OCI-LY1 (cell line): Measurements from ENCODE around the gene ZDHHC9.
"Not testable (repeated sequence)": the region's sequence is repeated elsewhere in the genome, so short reads cannot be mapped to it uniquely, and the experiment has no call there.

Source experiments
- H2AFZ ChIP-seq: fragments of 200-600 bp; sonication (generic), shearing (Covaris generic); 2 replicates; pipeline ENCODE4 v1.6.0; 2014; ENCODE audit warnings: antibody characterized with exemption, mild to moderate bottlenecking, low read length
- H3F3A ChIP-seq: fragments of 200-600 bp; sonication (generic), shearing (Covaris generic); 2 replicates; pipeline ENCODE4 v1.6.0; 2014; ENCODE audit warnings: mild to moderate bottlenecking, antibody characterized with exemption, low read length, moderate library complexity; ENCODE audit not compliant: insufficient read depth
- H3K27ac ChIP-seq: fragments of 200-600 bp; sonication (generic); 2 replicates; pipeline ENCODE4 v1.5.1; 2014; ENCODE audit warnings: low read length, mixed run types, mild to moderate bottlenecking, low read depth; ENCODE audit not compliant: poor library complexity, severe bottlenecking
- H3K27me3 ChIP-seq: fragments of 200-600 bp; sonication (generic); 2 replicates; pipeline ENCODE4 v1.6.0; 2014; ENCODE audit warnings: antibody characterized with exemption, mild to moderate bottlenecking, low read length, moderate library complexity; ENCODE audit not compliant: insufficient read depth
- H3K36me3 ChIP-seq: fragments of 200-600 bp; sonication (generic); 2 replicates; pipeline ENCODE4 v1.6.1; 2014; ENCODE audit warnings: mild to moderate bottlenecking, antibody characterized with exemption, low read length, moderate library complexity, mixed read lengths; ENCODE audit not compliant: insufficient read depth
- H3K4me1 ChIP-seq: fragments of 200-600 bp; sonication (generic); 2 replicates; pipeline ENCODE4 v1.5.1; 2014; ENCODE audit warnings: mild to moderate bottlenecking, low read length, moderate library complexity; ENCODE audit not compliant: insufficient read depth, severe bottlenecking
- H3K4me2 ChIP-seq: fragments of 200-600 bp; sonication (generic), shearing (Covaris generic); 2 replicates; pipeline ENCODE4 v1.6.1; 2014; ENCODE audit warnings: low read length
- H3K4me3 ChIP-seq: fragments of 200-600 bp; sonication (generic); 2 replicates; pipeline ENCODE4 v1.5.1; 2014; ENCODE audit warnings: low read length, low read depth, mild to moderate bottlenecking, mixed read lengths; ENCODE audit not compliant: poor library complexity, severe bottlenecking
- H3K79me2 ChIP-seq: fragments of 200-600 bp; shearing (Covaris generic); 2 replicates; pipeline ENCODE4 v1.6.1; 2016; ENCODE audit warnings: mixed run types, low read length, mixed read lengths; ENCODE audit not compliant: insufficient read depth
- H3K9ac ChIP-seq: fragments of 200-600 bp; sonication (generic), shearing (Covaris generic); 2 replicates; pipeline ENCODE4 v1.6.1; 2014; ENCODE audit warnings: mild to moderate bottlenecking, low read length, mixed read lengths
- H3K9me2 ChIP-seq: fragments of 200-600 bp; sonication (generic), shearing (Covaris generic); 2 replicates; pipeline ENCODE4 v1.6.1; 2014; ENCODE audit warnings: low read depth, mild to moderate bottlenecking, low read length, mixed read lengths
- H3K9me3 ChIP-seq: fragments of 200-600 bp; shearing (Covaris generic); 2 replicates; pipeline ENCODE4 v1.6.1; 2014; ENCODE audit warnings: low read length, mixed read lengths
- H4K20me1 ChIP-seq: fragments of 200-600 bp; sonication (generic), shearing (Covaris generic); 2 replicates; pipeline ENCODE4 v1.6.0; 2016; ENCODE audit warnings: mild to moderate bottlenecking, low read length; ENCODE audit not compliant: insufficient read depth
- CTCF ChIP-seq: fragments of 200-600 bp; sonication (generic), shearing (Covaris generic); IDR thresholded peaks from 2 replicates; pipeline ENCODE4 v1.5.1; 2017; ENCODE audit warnings: mild to moderate bottlenecking, antibody characterized with exemption, low read length, moderate library complexity, mixed read lengths
- EZH2 ChIP-seq: fragments of 200-600 bp; sonication (generic), shearing (Covaris generic); IDR thresholded peaks from 2 replicates; pipeline ENCODE4 v1.8.0; 2017; ENCODE audit warnings: borderline replicate concordance, mixed run types, mild to moderate bottlenecking, antibody characterized with exemption, low read length, moderate library complexity, mixed read lengths

ZDHHC9 gene

GRCh38 chrX:129875669-129876068 is 32.0 kb upstream of the ZDHHC9 start:
- no peaks in the 10 kb centered on the region for H3K9me3 ChIP-seq
- H3K27ac ChIP-seq, result no peak overlapping the region
- H2AFZ ChIP-seq, result no peak overlapping the region
- H3K9me2 ChIP-seq, result no peaks in the 10 kb centered on the region
- no peaks in the 10 kb centered on the region for H3K4me1 ChIP-seq
- H3K27me3 ChIP-seq, result no peaks in the 10 kb centered on the region
- H4K20me1 ChIP-seq, result no peaks in the 10 kb centered on the region
- TF ChIP-seq CTCF, result no peak
- H3K4me2 ChIP-seq, result no peak overlapping the region
- H3F3A ChIP-seq, result no peaks in the 10 kb centered on the region
- H3K36me3 ChIP-seq, result no peaks in the 10 kb centered on the region
- H3K9ac ChIP-seq, result no peak overlapping the region
- no peaks in the 10 kb centered on the region for H3K79me2 ChIP-seq
- no peak overlapping the region for H3K4me3 ChIP-seq

- TF ChIP-seq CTCF (no peak), EZH2 (no peak)
- no peaks in the 10 kb centered on the region for H4K20me1 ChIP-seq
- no peaks in the 10 kb centered on the region for H3K79me2 ChIP-seq
- H3K9me3 ChIP-seq, result no peaks in the 10 kb centered on the region
- no peak overlapping the region for H2AFZ ChIP-seq
- no peak overlapping the region for H3K4me3 ChIP-seq
- no peaks in the 10 kb centered on the region for H3K36me3 ChIP-seq
- H3K9ac ChIP-seq, result no peak overlapping the region
- H3K4me1 ChIP-seq, result no peaks in the 10 kb centered on the region
- no peaks in the 10 kb centered on the region for H3K9me2 ChIP-seq
- H3K27ac ChIP-seq, result no peak overlapping the region
- H3F3A ChIP-seq, result no peaks in the 10 kb centered on the region
- no peak overlapping the region for H3K4me2 ChIP-seq
- no peaks in the 10 kb centered on the region for H3K27me3 ChIP-seq
Measured at GRCh38 chrX:129872524-129872923, 28.8 kb upstream of the ZDHHC9 start.

- not testable (repeated sequence) for H3K79me2 ChIP-seq, H3K27ac ChIP-seq, H3K9ac ChIP-seq, H3K4me1 ChIP-seq, H3K36me3 ChIP-seq, H3K4me2 ChIP-seq, H3K4me3 ChIP-seq, H3K9me2 ChIP-seq, H4K20me1 ChIP-seq, H3K27me3 ChIP-seq, H3K9me3 ChIP-seq, H2AFZ ChIP-seq, H3F3A ChIP-seq
Measured at GRCh38 chrX:129866321-129866720, 22.6 kb upstream of the ZDHHC9 start.

- not testable (repeated sequence) for H3K9me3 ChIP-seq, H3F3A ChIP-seq
Measured at GRCh38 chrX:129859134-129859533, 15.4 kb upstream of the ZDHHC9 start.

GRCh38 chrX:129851825-129852224 is 8.1 kb upstream of the ZDHHC9 start:
- not testable (repeated sequence) for H3K9ac ChIP-seq, H3K36me3 ChIP-seq, H3K9me3 ChIP-seq

More at GRCh38 chrX:129859134-129859533, 15.4 kb upstream of the ZDHHC9 start:
- not testable (repeated sequence) for H3K4me3 ChIP-seq, H2AFZ ChIP-seq, H3K79me2 ChIP-seq, H3K27me3 ChIP-seq, H3K4me2 ChIP-seq, H3K9me2 ChIP-seq, H3K27ac ChIP-seq, H3K9ac ChIP-seq, H3K4me1 ChIP-seq, H3K36me3 ChIP-seq, H4K20me1 ChIP-seq

More at GRCh38 chrX:129851825-129852224, 8.1 kb upstream of the ZDHHC9 start:
- H3K4me2 ChIP-seq, H3K79me2 ChIP-seq, H3F3A ChIP-seq, H3K4me3 ChIP-seq, H2AFZ ChIP-seq, H3K27ac ChIP-seq, H3K27me3 ChIP-seq, H4K20me1 ChIP-seq, H3K4me1 ChIP-seq, H3K9me2 ChIP-seq: not testable (repeated sequence)
